Measurements from ENCODE around the gene UBE2Q1. TPM values are rescaled to one million over a fixed set of nuclear protein-coding genes. Genes with fewer than 3 reads are reported as not detected.
A peak's percentile ranks its signal among the peaks of the same experiment; 100 is the strongest.

The UBE2Q1 gene
- total and polyA plus RNA-seq, 10 of the 15 experiments (the other 5 are each of a cell fraction or from before 2014, with no cell fraction given) = 3.9 to 82.6 (median 24.1) TPM

- TF ChIP-seq NFIC (IDR thresholded peaks at IDR 0.05; ENCODE audit: low read depth, low read length) = 0 out of 2 replicates have a peak, but pooled peaks have one; percentile 60
- no peak for TF ChIP-seq SREBF2 (IDR thresholded peaks at IDR 0.05; ENCODE audit: low read length)
- TF ChIP-seq SIN3A (IDR thresholded peaks at IDR 0.05; ENCODE audit: low read depth, low read length) = no peak
- peak; percentile 42; the same call in 1 of the 2 replicates for TF ChIP-seq SMARCA5 (IDR thresholded peaks at IDR 0.05)
- no peak; the same call in 1 of the 2 replicates for TF ChIP-seq TBL1XR1 (IDR thresholded peaks at IDR 0.05; ENCODE audit: low read depth, low read length)
- peak; percentile 92 for TF ChIP-seq CHD2 (IDR thresholded peaks at IDR 0.05; ENCODE audit: borderline replicate concordance, low read depth, low read length)
- TF ChIP-seq POLR2A (IDR thresholded peaks at IDR 0.05; ENCODE audit: low read depth, low read length) = peak; percentile 84
- no peak for TF ChIP-seq NRF1 (conservative IDR thresholded peaks at IDR 0.05; ENCODE audit: low read depth, low read length)
- TF ChIP-seq HCFC1 (IDR thresholded peaks at IDR 0.05; ENCODE audit: low read length) = peak; percentile 52
- TF ChIP-seq MXI1 (IDR thresholded peaks at IDR 0.05; ENCODE audit: low read depth, low read length) = peak; percentile 58
- TF ChIP-seq SREBF1 (IDR thresholded peaks at IDR 0.05; ENCODE audit: low read length) = no peak
- TF ChIP-seq POU2F2 (IDR thresholded peaks at IDR 0.05; ENCODE audit: borderline replicate concordance, low read depth, low read length) = 0 out of 3 replicates have a peak, but pooled peaks have one; percentile 58
- peak; percentile 26 for TF ChIP-seq MLLT1 (IDR thresholded peaks at IDR 0.05)
- peak; percentile 92 for TF ChIP-seq RELA (IDR thresholded peaks at IDR 0.05; ENCODE audit: borderline replicate concordance, partially characterized antibody)
- TF ChIP-seq PML (IDR thresholded peaks at IDR 0.05; ENCODE audit: low read length) = peak; percentile 72; the same call in 1 of the 2 replicates
- TF ChIP-seq IRF3 (IDR thresholded peaks at IDR 0.05) = no peak
- peak; percentile 91 for TF ChIP-seq GATAD2B (conservative IDR thresholded peaks at IDR 0.05; ENCODE audit: low read depth)
- peak; percentile 49; the same call in 1 of the 2 replicates for TF ChIP-seq ZNF217 (IDR thresholded peaks at IDR 0.05)
- peak; percentile 94 for TF ChIP-seq ZNF207 (IDR thresholded peaks at IDR 0.05; ENCODE audit: borderline replicate concordance)
- TF ChIP-seq ATF3 (IDR thresholded peaks at IDR 0.05; ENCODE audit: borderline replicate concordance, extremely low read depth, low read depth, low read length) = no peak
- no peak for TF ChIP-seq ZZZ3 (IDR thresholded peaks at IDR 0.05; ENCODE audit: control insufficient read depth, insufficient read length, low read depth)
- peak; percentile 70 for TF ChIP-seq CREB1 (IDR thresholded peaks at IDR 0.05; ENCODE audit: low read depth)
- peak; percentile 73; the same call in 1 of the 2 replicates for TF ChIP-seq LARP7 (IDR thresholded peaks at IDR 0.05)
- TF ChIP-seq BHLHE40 (IDR thresholded peaks at IDR 0.05; ENCODE audit: borderline replicate concordance in 1 of 2, low read depth in 2 of 2, low read length in 1 of 2) = peak; percentile 23 to 87; a peak in 3 of 4 replicates
- TF ChIP-seq, protein P1, sequence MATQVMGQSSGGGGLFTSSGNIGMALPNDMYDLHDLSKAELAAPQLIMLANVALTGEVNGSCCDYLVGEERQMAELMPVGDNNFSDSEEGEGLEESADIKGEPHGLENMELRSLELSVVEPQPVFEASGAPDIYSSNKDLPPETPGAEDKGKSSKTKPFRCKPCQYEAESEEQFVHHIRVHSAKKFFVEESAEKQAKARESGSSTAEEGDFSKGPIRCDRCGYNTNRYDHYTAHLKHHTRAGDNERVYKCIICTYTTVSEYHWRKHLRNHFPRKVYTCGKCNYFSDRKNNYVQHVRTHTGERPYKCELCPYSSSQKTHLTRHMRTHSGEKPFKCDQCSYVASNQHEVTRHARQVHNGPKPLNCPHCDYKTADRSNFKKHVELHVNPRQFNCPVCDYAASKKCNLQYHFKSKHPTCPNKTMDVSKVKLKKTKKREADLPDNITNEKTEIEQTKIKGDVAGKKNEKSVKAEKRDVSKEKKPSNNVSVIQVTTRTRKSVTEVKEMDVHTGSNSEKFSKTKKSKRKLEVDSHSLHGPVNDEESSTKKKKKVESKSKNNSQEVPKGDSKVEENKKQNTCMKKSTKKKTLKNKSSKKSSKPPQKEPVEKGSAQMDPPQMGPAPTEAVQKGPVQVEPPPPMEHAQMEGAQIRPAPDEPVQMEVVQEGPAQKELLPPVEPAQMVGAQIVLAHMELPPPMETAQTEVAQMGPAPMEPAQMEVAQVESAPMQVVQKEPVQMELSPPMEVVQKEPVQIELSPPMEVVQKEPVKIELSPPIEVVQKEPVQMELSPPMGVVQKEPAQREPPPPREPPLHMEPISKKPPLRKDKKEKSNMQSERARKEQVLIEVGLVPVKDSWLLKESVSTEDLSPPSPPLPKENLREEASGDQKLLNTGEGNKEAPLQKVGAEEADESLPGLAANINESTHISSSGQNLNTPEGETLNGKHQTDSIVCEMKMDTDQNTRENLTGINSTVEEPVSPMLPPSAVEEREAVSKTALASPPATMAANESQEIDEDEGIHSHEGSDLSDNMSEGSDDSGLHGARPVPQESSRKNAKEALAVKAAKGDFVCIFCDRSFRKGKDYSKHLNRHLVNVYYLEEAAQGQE (IDR thresholded peaks at IDR 0.05; ENCODE audit: low read depth, low read length) = no peak; the same call in 1 of the 2 replicates
- TF ChIP-seq ZSCAN29 (IDR thresholded peaks at IDR 0.05) = no peak
Measured at GRCh38 chr1:154607609-154608396, 49.3 kb upstream of the UBE2Q1 start, which contains the start of gene ADAR (continued).

Measured in GM12878 (cell line).